GM19025 (cell line): ENCODE results near the gene ANKRD55.
"Not testable (repeated sequence)": the region's sequence is repeated elsewhere in the genome, so short reads cannot be mapped to it uniquely, and the experiment has no call there.

Experiments used
- ATAC-seq: cut with Tn5 transposase; IDR thresholded peaks from one replicate; pipeline ENCODE4 v1.9.1; 2021; ENCODE audit warnings: mild to moderate bottlenecking, low read depth, moderate library complexity; ENCODE audit not compliant: unreplicated experiment

ANKRD55 gene

DNA sequence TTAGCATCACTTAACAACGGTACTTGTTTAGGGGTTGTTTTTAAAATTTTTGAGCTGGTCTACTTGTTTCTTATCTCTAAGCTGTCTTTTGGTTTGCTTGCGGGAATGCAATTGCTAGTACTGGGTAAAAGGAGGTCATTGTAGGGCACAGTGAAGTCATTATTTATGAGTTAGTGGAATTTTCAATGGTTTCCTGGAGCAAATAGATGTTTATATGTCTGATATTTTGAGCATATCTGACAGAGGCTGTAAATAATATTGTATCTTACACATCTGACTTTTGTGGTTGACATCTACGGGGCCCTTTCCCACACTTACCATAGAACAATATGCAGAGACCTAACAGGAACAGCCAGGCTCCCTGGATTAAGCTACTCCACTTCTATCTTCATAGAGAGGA is 147.9 kb downstream of the ANKRD55 start:
- no peak for ATAC-seq

DNA sequence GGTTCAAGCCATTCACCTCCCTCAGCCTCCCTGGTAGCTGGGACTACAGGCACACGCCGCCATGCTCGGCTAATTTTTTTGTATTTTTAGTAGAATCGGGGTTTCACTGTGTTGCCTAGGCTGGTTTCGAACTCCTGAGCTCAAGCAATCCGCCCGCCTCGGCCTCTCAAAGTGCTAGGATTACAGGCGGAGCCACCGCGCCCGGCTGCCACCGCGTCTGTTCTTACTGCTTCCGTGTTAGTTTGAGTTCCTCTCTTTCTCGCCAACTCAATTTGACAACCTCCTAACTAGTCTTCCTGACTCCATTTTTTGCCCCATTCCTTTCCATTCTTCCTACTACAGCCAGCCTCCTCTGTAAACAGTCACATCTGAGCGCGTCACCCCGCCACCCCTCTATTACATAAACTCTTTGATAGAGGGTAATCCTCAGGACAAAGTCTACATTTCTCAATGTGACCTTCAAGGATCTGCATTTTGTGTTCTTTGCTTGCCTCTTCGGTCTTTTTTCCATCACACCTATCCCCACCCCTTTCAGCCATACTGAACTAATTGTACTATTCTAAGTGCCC is 149.8 kb downstream of the ANKRD55 start:
- no peak for ATAC-seq

DNA sequence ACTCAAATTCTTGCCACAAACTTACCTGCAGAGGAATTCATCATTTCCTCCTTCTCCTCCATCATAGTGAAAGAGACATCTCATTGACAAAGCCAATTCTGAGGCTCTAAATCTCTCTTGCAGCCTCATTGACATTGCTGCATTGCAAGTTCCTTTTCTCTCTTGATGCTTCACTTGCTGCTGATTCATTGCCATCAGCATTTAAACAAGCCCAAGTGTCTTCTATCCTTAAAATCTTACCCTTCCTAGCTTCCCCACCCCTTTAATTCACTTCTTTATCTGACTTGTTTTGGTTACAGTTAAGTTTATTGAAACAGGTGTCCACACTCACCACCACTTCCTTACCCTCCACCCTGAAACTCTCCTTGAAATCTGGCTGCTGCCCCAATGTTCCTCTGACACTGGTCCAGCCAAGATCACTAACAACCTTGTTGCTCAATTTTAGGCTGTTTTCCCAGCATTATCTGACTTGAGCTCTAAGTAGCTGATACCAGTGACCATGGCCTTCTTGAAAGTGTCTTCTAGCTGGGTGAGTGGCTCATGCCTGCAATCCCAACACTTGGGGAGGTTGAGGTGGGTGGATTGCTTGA is 152.0 kb downstream of the ANKRD55 start:
- peak; percentile 30 for ATAC-seq

DNA sequence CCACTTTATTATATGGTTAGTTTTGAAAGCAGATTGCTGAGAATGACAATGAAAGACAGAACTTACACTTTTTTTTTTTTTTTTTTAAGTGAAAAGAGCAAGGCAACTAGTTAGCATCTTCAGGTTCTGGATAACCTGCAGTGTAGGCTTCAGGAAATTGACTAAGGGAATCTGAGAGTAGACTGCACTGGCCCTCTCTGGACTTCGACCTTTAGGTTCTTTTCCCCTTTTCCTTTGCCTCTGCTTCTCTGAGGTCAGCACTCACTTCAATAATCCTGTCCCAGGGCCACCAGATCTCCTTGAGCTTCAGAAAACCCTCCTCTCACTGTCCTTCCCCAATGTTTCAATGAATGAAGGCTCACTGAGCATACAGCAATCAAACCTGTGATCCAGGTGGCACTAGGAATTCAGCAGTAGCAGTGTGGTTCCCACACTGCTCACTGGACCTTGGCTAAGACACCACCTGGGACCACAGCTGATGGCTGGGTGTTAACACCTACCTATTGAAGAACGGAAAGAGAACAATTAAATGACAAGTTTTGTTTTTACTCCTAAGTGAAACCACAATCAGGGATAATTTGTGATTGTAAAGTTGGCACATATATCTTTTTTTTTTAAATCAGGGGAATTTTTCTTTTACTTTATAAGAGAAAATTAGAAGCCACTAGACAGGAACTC is 152.6 kb downstream of the ANKRD55 start:
- ATAC-seq = peak; percentile 76

DNA sequence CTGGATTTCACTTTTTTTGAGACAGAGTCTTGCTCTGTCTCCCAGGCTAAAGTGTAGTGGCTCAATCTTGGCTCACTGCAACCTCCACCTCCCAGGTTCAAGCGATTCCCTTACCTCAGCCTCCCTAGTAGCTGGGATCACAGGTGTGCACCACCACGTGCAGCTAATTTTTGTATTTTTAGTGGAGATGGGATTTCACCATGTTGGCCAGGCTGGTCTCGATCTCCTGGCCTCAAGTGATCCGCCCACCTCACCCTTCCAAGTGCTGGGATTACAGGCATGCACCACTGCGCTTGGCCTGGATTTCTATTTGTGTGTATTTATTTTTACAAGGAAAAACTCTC is 154.0 kb downstream of the ANKRD55 start:
- not testable (repeated sequence) for ATAC-seq

DNA sequence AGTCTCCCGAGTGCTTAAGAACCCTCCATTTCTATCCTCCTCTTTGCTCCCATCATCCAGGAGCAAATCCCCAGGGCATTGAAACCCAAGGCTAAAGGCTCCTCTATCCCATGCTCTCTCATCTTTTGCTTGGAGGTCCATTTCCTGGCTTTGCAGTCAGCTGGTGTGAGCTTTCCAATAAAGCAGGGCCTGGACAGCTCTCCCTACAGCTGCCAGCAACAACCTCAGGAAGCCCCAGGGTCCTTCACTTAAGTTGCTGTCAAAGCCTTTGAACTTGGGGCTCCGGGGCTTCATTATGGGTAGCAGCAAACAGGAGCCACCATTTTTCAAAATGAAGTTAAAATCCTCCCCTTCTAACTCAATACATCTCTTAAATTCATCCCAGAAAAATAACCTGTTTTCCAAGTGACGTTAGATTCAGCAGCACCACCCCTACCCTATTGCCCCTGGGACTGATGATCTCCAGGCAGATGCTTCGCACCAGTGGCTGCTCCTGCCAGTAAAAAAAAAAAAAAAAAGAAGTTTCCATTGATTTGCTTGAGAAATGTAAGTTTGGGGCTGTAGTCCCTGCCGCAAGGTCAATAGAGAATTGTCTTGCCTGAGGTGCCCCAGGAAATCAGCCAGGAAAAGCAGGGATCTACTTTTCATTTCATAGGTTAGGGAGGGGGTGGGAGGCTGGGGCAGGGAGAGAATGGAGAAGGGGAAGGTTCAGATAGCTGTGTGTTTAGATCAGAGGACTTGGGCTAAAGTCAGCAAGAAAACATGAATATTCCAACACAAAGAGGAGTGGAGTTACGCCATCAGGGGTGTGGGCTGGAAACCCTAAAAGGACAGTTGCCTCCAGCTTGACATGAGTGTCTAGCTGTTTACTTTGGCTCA is 154.6 kb downstream of the ANKRD55 start:
- ATAC-seq = no peak

DNA sequence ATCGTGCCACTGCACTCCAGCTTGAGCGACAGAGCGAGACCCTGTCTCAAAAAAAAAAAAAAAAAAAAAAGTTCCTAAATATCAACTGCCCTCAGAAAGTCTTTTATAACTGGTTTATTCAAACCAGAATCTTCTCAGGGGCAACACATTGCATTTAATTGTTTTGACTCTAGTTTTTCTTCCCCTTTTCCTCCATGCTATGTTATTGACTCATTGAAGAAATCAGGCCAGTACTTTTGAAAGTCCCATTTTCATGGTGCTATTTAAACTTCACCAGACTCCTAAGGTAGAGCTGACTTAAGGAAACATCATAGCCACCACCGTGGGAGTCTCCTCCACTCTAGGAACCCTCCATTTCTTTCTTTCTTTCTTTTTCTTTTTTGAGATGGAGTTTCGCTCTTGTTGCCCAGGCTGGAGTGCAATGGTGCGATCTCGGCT is 155.3 kb downstream of the ANKRD55 start:
- ATAC-seq = no peak

DNA sequence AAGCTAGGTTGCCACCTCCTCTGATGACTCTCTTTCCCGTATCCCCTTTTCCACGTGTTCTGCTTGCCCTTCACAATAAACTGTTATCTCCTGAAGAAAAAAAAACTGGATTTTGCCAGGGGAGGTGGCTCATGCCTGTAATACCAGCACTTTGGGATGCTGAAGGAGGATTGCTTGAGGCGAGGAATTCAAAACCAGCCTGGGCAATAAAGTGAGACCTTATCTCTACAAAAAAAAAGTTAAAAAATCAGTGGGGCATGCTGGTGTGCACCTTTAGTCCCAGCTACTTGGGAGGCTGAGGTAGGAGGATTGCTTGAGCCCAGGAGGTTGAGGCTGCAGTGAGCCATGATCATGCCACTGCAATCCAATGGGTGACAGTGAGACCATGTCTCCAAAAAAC is 156.6 kb downstream of the ANKRD55 start:
- no peak for ATAC-seq

DNA sequence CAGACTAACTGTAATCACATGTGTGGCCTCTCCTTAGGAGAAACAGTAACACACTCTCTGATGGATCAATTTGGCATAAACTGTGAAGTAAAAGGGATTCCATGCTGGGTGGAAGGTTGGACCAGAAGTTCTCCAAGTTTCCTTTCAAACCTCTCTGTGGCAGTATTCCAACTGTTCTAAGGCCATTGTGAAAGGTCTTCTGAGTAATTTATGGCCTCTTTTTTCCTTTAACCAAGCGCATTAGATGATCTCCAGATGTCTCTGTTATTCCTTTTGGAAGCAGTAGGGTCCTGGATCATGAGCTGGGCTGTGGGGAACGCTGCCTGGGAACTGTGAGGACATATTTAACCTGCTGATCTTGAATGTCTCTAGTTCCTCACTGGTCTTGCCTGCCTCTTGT is 157.8 kb downstream of the ANKRD55 start:
- ATAC-seq = no peak

DNA sequence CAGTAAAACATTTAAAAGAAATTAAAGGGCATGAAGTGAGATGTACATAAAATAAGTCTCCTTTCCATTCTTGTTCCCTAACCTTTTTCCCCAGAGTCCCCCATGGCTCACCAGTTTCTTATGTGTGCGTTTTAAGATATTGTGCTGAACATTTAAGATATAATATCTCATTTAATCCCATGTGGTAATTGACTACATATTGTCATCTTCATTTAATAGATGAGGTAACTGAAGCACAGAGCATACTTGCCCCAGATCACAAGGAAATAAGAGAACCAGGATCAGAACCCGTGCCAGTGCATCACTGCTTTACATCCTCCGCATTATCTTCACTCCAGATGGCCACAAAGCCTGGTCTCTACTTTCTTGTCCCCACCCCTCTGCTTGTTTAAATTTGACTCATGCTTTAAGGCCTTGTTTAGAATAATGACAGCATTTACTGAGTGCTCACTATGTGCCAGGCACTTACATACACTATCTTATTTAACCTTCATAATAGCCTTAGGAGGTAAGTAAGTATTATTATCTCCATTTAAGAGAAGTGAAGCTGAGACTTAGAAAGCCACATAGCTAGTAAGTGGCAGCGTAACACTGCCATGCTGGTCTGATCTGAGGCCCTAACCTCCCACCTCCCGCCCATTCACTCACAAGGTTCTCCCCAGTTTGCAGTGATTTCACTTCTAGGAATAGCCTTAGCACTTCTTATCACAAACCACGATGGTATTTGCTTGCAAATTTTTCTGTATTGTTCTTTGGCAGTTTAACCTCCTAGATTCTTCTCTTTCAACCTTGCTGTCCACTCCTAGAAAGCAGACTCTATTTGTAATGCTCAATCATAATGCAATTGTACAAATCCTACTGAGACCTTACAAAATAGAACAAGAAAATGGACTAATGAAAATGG is 160.0 kb downstream of the ANKRD55 start:
- no peak for ATAC-seq

DNA sequence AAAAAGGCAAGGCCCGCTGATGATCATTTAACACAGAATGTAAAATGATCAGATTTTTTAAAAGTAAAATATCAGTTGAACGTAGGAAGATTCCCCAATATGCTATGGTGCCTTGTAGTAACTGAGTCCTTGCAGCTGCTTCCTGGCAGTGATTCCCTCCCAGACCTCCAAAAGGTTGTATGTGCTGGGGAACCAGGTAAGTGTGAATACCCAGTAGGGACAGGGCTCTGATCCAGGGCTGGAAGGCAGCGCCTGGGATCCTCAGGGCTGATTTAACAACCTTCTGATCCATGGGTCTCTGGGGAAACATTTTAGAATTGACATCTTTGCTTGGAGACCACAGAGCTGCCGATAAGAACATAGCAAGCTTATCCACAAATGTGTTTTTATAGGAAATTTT is 161.7 kb downstream of the ANKRD55 start:
- no peak for ATAC-seq

DNA sequence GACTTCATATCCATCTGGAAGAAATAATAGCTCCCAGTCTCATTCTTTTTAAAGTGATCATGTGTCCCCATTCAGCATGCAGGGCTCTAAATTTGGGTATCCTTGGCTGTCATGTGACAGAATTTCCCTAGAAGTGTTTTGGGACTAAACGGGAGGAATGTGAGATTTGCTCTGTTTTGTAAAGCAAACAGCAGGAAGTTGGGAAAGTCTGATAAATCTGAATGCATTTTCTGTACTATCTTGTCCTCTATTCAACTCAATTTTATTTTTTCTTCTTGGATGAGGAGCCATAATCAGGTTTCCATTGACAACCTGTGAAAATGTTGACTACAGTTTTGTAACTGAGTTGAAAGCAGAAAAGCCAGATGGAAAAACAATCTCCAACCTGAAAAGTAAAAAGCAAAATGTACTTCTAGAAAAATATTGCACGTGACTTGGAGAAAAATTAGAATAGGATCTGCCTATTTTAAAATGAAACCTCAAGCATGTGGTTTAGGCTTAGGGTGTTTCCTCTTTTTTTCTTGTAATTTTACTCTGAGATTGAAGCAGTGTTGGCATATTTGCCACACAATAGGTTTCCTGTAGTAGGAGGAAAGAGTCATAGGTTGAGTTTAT is 162.2 kb downstream of the ANKRD55 start:
- no peak for ATAC-seq

DNA sequence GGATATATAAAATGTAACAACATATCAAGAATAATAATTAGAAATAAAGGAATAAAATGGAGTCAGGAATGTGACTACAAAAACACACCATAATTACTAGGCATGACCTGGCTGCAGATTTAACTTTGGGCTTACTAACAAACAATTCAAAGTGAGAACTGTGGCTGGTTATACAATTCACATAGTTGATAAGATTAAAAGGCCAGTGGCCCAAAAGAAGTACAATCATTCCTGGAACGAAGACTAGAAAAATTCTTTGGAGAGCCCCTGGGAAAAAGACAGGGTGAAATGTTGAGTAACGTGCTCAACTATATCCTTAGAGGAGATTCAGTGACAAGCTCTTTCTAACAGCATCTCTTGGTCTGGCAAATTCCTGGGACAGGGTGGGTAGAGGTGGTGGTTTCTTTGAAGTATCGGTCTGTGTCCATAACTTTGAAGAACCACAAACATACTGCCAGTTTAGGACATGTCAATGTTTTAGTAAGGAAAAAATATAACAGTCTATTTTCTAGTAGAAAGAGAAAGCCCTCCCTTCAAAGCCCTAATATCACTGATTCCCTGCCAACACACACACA is 163.4 kb downstream of the ANKRD55 start:
- no peak for ATAC-seq

DNA sequence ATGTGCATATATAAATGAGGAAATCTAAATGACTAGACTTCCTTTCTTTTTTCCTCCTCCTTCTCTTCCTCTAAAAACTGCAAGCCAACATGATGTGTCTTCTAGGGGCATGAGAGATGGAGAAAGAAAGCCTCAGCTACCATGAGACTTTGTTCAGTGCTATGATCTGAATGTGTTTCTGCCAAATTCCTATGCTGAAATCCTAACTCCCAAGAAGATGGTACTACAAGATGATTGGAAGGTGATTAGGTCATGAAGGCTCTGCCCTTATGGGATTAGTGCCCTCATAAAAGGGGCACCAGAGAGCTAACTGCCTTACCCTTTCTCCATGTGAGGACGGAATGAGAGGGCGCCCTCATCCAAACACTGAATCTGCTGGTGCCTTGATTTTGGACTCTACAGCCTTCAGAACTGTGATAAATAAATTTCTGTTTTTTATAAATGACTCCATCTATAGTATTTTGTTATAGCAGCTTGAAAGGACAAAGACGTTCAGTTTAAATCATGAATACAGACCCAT is 166.1 kb downstream of the ANKRD55 start:
- ATAC-seq = no peak

DNA sequence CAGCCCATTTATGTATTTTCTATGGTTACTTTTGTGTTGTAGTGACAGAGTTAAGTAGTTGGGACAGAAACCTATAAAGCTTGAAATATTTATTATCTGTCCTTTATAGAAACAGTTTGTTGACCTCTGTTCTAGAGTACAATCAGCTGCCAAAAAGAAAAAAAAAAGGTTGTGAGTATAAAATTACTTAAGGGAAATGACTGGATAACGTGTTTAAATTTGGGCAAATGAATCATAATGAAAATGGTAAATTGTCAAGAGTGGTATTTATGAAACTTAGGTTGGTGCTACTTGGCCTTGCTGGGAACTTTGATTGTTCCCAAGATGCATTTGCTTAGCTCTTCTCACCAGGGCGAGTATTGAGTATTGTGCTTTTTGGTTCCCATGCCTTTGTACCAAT is 168.1 kb downstream of the ANKRD55 start:
- no peak for ATAC-seq

DNA sequence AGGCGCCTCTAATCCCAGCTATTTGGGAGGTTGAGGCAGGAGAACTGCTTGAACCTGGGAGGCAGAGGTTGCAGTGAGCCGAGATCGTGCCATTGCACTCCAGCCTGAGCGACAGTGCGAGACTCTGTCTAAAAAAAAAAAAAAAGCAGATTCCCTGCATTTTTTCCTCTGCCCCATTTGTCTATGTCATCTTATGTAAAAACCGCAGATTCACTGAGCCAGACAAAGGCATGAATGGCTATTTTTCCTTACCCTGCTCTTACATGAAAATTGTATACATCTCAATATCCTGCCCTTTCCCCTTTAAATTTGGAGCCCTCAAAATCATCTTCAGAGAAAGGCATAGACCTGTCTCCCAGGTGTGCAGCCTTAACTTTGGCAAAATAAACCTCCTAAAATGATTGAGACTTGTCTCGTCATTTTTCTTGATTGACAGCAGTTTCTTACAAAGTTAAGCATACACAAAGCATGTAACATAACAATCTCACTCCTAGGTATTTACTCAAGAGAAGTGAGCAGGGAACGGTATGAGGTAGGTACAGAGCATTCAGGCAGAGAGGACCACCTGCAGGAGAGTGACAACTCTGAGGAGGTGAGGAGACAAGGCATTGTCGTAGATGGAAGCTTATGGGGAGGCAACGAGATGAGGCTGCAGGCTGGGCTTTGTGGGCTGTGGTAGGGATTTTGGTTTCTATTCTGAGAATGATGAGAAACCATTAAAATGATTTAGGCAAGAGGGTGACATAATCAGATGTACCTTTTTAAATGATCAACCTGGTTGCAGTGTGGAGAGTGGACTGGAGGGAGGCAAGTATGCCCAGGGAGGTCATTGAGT is 172.6 kb downstream of the ANKRD55 start:
- ATAC-seq = no peak

DNA sequence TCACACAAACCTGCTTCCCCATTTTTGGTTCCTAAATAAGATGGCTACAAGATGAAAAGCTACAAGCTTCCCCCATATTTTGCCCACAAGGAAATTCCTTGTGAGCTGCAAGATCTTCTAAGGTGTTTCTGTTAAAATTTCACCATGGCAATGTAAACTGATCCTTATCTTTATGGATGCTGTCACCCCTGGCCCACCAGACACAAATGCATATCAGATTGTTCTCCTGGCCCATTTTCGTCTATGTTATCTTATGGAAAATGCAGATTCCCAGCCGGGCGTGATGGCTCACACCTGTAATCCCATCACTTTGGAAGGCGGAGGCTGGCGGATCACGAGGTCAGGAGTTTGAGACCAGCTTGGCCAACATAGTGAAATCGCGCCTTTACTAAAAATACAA is 173.3 kb downstream of the ANKRD55 start:
- ATAC-seq = no peak

DNA sequence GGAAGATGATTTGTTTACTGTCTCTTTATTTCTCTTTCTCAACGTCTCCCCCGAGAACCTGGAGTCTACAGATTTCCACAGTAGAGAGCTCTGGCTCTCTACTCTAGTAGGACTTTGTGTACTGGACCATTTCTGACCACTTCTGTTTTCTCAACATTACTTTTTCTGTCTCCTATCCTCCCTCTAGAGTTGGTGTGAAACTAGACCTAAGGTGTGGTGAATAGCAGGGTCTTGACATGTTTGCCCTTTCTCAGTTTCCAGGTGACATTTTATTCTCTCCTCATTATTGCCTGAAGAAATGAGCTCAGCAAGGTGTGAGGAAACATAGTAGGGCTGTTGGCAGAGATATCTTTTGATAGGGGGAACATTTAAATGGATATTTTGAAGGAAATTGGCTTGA is 176.3 kb downstream of the ANKRD55 start:
- ATAC-seq = peak; percentile 57
